ENCODE measurements around the gene DCDC2.
"Not testable (repeated sequence)": the region's sequence is repeated elsewhere in the genome, so short reads cannot be mapped to it uniquely, and the experiment has no call there.

The DCDC2 gene

DNA sequence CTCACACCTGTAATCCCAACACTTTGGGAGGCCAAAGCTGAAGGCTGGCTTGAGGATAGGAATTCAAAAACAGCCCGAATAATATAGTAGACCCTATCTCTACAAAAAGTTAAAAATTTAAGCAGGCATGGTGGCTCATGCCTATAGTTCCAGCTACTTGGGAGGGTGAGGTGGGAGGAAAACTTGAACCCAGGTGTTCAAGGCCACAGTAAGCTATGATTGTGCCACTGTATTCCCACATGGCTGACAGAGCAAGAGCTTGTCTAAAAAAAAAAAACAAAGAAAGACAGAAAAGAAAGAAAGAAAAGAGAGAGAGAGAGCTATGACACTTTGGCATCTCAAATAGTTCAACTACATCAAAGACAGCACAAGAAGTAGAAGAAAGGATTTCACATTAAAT is 33.2 kb downstream of the DCDC2 start:
- no peak for DNase-seq (ENCODE audit: low read depth)

DNA sequence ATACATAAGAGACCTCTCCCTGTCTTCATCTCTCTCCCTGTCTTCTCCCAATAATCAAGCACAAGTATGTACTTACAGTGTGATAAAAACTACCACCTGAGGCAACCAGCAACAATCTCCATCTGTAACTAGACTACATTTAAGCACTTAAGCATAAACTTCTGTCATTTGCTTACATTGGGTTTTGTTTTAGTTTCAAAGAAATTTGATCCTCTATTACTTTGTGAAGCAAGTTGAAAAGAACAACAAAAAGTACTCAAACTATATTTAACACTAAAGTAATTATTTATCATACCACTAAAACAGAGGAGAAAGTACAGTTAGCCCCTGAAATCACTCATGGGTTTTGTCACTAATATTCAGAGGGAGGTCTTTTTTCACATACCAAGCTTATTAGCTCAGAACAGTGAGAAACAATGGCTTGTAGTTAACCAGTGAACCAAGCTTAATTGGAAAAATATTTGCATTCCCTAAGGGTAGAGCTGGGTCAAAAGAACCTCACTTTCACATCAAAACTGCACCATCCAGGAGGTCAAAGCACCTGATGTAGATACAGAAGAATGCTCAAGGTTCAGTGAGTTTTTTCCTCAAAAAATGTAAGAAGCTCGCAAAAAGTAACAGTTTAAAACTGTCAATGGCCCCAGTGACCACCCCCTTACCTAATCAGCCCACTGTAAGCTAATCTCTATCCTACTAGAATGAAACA is 34.1 kb downstream of the DCDC2 start:
- peak; percentile 52 for DNase-seq (ENCODE audit: low read depth)

DNA sequence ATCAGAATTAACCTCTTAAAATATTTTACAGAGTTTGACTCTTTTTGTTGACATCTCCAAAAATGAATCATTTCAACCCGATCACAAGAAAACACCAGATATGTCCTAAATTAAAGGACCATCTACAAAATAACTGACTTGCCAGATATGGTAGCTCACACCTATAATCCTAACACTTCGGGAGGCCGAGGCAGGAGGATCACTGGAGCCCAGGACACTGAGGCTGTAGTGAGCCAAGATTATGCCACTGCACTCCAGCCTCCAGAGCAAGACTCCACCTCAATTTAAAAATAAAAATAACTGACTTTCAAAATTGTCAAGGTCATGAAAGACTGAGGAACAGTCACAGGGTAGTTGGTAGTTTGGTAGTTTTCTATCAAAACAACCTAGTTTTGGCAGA is 34.9 kb downstream of the DCDC2 start:
- DNase-seq (ENCODE audit: low read depth): no peak

DNA sequence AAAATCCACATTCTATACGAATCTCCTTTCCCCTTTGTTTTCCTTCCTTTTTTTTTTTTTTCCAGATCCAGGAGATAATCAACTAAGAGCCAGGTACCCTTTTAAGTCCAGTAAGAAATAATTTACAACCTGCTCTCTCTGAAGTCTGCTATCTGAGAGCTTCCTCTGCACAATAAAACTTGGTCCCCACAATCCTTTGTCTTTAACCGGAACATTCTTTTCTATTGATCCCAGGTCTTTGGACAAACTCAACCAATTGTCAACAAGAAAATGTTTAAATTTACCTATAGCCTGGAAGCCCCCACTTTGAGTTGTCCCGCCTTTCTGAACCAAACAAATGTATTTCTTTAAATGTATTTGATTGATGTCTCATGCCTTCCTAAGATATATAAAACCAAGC is 35.4 kb downstream of the DCDC2 start:
- DNase-seq (ENCODE audit: low read depth): not testable (repeated sequence)

DNA sequence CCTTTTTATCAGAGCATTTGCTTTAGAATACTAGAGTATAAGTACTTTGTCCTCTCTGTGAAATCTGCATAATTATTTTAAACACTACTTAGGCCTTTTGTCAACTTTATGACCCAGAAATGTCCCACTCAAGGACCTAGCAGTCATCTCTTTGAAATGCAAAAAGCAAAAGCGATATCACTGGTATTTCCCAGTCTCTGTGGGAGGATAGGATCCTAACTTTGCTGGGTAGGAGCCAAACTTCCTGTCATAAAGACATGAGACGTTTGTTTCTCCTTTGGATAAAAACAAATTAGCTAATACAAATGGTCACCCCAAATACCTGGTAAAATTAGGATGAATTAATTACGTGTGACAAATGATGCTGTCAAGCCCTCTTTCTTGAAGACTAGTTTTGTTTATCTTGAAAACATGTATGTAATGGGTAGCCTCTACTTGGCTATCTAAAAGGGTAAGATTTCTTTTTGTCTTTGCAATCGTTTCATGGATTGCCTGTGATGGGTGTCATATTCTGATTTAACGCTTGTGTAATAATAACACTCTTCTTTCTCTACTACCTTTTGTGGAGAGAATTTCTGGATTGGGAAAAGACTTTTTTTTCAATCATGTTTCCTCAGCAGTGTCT is 36.2 kb downstream of the DCDC2 start:
- peak; percentile 37 for DNase-seq (ENCODE audit: low read depth)

DNA sequence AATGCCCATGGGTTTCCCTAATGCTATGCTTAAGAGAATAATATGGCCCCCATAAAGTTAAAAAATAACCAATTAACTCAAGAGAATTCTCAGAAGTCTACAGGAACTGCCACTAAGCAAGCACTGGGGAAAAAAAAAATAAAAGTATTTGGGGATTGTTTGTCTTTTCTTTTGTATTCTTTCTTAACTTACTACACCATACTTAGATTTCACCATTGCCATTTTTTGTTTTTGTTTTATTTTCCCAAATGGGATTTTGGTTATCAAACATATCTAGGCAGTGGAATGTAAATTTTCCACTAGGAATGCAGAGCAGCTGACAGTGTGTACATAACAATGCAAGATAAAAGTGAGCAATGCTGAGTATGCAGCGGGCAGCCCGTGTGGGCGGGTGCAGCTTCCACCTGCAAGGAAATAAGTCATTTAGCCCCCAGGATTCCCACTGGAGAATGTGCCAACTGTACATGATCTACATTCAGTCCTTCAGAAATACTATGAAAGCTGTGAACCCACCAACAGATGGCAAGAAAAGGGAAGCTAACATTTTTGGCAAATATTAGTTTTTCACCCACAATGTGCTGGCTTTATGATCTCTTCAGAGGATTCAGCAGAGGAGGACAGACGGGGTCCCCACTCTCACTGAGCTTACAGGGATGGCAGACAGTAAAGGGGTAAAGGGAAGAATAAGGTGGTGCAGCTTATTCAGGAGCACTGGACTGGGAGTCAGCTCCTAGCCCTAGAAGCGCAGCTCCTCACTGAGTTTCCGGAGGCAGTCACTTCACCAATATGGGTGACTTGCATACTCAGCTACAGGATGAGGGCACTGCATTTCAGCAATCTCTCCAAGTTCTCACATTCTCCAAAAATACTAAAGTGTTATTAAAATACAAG is 44.4 kb downstream of the DCDC2 start:
- peak; percentile 92 for DNase-seq (ENCODE audit: low read depth)

DNA sequence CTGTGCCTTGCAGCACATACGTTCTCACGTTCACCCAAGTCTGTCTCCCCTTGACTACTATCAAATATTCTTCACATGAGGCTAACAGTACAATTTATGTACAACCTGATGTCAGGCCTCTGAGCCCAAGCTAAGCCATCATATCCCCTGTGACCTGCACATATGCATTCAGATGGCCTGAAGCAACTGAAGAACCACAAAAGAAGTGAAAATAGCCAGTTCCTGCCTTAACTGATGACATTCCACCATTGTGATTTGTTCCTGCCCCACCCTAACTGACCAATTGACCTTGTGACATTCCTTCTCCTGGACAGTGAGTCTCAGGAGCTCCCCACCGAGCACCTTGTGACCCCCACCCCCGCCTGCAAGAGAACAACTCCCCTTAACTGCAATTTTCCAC is 46.1 kb downstream of the DCDC2 start:
- not testable (repeated sequence) for DNase-seq (ENCODE audit: low read depth)

DNA sequence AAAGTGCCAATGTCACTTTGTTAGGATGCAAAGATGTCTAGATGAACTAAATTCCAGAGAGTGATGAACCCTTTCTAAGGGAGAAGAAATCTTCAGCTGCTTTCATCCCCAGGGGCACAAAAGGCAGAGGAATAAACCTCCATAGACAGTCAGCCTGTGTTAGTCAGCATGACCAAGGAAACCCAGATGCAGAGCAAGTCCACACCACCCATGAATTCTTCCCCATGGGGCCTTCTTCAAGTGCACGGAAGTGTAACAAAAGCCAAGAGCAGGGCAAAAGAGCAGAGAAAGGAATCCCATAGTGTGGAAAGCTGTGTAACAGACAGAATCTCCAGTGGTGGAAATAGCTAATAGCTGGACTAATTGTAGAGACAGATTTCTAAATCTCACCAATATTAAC is 50.0 kb downstream of the DCDC2 start:
- no peak for DNase-seq (ENCODE audit: low read depth)

DNA sequence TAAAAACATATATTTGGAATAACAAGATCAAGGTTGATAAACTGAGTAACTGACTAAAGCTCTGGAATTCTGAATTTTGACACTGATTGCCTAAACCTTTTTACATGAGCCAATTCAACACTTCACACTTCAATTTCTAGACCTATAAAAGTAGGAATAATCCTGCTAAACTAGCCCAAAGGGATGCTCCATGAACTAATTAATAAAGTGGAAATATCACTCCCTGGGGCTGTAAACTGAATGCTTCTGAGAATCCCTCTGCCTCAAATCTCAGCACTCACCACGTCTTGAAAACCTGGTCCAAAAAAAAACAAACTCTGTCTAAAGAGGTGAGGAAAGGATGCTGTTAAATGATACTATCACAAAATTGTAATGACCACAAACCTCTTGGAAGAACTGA is 50.9 kb downstream of the DCDC2 start:
- DNase-seq (ENCODE audit: low read depth): no peak

DNA sequence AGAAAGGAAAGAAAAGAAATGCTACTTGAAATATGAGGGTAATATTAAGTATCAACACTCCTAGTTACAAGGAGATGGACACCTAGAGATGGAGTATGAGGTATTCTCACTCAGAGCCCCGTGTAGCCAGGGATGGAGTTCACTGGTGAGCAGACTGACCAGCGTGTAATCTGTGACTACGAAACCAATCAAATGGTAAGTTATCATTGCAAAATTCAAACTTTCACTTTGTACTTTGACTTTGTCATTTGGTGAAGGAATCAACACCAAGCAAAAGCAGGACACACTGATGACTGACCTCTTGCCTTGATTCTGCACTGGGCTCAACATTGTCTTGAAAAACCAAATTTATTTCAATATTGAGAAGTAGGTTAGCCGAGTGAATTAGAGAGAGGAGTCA is 51.8 kb downstream of the DCDC2 start:
- DNase-seq (ENCODE audit: low read depth): no peak

DNA sequence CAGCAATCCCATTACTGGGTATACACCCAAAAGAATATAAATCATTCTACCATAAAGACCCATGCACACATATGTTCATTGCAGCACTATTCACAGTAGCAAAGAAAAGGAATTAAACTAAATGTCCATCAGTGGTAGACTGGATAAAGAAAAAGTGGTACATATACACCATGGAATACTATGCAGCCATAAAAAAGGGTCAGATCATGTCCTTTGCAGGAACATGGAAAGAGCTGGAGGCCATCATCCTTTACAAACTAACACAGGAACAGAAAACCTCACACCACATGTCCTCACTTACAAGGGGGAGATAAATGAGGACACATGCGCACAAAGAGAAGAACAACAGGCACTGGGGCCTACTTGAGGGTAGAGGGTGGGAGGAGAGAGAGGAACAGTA is 60.9 kb downstream of the DCDC2 start:
- DNase-seq (ENCODE audit: low read depth): no peak

DNA sequence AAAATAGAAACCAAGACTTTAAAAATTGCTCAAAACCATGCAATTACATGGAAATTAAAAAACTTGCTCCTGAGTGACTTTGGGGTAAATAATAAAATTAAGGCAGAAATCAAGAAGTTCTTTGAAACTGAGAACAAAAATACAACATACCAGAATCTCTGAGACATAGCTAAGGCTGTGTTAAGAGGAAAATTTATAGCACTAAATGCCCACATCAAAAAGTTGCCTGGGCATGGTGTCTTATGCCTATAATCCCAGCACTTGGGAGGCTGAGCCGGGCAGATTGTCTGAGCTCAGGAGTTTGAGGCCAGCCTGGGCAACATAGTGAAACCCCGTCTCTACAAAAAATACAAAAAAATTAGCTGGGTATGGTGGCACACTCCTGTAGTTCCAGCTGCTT is 64.0 kb downstream of the DCDC2 start:
- DNase-seq (ENCODE audit: low read depth): not testable (repeated sequence)

DNA sequence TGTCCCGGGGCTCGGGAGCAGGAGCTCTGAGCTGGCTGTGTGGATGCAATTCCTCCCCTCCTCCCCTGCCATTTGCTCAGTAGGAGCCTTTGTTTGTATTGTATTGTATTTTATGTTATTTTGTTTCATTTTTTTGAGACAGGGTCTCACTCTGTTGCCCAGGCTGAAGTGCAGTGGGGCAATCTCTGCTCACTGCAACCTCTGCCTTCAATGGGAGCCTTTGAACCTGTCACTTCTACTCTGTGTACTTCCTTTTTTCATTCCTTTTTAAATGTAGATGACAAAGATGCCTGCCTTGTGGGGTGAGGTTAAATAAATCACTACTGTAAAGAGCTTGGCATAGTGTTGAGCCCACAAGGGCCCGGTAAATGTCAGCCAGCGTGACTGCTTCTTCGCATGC is 70.6 kb downstream of the DCDC2 start:
- no peak for DNase-seq (ENCODE audit: low read depth)

DNA sequence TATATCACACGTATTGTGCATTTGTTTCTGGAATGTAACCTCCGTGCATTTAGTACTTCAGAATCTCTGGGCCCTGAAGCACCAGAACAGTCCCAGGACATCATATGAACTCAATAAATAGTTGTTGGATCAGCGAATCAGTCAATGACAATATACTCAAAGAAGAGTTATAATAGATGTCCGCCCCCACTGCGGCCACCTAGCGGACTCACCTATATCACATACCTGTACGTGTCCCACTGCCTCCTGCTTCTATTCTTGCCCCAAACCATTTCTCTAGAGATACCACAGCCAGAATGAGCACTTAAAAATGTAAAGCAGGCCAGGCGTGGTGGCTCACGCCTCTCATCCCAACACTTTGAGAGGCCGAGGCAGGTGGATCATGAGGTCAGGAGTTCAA is 73.9 kb downstream of the DCDC2 start:
- DNase-seq (ENCODE audit: low read depth): no peak

DNA sequence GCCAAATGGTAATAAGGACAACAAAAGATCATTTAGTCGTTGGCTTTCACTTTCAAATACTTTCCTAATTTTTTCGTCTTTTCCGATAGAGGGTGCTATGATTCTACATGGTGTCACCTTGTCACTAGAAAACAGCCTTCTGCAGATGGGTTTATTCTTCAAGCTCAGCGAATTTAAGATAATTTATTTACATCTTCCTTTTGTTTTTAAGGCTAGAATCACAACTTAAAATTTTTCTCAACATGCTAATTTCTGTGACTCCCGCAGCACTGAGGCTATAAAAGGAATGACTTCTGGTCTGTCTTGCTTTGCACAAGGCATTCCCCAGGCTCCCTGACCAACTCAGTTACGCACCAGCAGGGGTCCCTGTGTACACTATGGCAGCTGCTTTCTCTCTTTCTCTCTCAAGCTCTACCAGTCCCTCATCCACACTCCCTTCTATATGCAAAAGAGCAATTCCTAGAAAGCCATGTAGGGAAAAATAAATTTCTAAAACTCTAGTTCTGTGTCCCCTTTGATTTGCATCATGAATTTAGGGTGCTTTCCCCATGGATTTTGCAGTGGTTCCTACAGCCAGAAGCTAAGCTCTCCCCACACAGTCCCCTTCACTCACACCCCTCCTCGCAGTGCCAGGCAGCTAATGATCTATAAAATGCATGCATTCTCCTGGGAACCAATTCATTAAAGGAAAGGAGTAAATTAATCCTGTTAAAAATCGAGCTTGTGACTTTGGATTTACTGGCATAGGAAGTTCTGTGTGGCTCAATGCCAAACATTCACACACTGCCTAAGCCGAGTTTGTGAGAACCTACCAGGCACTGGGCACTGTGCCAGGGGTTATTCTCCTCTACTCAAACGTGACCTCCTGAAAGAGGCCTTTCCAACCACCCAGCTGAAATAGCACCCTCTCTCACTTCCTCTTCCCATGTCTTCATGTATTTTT is 74.5 kb downstream of the DCDC2 start:
- peak; percentile 67 for DNase-seq (ENCODE audit: low read depth)

DNA sequence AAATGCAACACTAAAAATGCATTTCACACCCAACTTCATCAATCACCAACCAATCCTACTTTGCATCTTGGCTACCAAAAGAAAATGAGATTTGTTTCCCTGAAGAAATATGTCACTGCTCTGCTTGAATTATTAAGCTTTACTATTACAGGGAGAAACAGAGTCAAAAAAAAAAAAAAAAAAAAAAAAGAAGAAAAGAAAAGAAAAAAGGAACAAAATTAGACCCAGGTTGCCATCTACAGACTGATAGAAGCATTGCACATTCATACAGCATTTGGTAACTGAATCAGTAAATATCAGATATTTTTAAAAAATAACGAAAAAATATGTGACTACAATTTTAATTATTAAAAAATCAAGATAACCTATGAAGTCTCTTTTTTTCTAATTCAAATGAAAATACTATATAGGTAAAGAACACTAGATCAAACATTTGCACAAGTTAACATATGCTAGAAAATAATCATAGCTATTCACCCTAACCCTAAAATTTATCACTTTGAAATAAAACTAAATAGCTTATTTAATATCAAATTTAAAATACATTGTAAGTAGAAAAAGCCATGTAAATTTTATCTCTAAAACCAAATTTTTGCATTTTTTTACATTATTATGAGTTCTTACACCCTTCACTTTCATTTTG is 83.3 kb downstream of the DCDC2 start:
- no peak for DNase-seq (ENCODE audit: low read depth)

DNA sequence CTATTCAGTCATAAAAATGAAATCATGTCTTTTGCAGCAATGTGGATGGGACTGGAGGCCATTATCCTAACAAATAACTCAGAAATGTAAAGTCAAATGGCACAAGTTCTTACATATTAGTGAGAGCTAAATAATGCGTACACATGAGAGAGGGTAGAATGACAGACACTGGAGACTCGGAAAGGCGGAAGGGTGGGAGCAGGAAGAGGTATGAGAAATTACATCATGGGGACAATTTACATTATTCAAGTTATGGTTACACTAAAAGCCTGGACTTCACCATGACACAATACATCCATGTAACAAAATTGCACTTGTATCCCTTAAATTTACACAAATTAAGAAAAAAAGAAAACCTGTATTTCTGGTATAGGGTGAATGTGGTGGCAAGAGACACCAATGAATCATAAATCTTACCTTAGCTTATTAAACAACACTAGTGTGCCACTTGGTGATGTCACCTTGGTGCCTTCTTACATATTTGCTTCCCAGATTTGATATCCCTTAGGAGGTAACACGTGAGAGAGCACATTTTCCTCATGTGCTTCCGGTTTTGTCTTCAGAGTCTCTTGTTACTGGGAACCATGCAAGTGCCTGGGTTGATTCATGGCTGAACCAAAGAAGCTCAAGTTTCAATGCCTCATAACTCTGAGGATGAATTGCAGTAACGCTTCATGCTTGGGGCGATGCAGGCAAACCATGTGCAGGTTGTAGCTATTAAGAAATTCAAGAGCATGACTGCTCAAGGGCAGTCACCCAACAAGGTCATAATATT is 84.6 kb downstream of the DCDC2 start:
- DNase-seq (ENCODE audit: low read depth): no peak

DNA sequence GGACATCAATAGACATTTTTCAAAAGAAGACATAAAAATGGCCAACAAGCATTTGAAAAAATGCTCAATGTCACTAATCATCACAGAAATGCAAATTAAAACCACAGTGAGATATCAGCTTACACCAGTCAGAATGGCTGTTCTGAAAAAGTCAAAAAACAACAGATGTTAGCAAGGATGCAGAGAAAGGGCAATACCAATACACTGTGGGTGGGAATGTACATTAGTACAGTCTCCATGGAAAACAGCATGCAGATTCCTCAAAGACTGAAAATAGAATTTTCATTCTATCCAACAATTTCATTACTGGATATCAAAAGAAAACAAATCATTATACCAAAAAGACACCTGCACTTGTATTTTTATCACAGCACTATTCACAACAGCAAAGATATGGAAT is 85.3 kb downstream of the DCDC2 start:
- DNase-seq (ENCODE audit: low read depth): no peak

DNA sequence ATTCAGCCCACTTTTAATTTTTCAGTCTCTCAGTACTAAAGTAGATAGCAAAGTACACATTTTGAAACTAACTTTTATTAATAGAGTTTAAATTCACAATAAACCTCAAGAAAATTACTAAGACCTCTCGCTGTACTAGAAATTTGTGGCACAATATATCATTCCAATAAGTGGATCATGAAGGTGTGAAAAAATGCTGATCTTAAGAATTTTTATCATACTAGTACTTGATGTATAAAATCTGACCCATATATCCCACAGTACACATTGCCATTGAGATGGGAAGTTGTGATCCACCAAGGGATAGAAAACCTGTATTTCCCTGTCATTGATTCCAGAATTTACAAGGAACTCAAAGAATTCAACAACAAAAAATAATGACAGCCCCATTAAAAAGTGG is 85.7 kb downstream of the DCDC2 start:
- DNase-seq (ENCODE audit: low read depth): no peak

DNA sequence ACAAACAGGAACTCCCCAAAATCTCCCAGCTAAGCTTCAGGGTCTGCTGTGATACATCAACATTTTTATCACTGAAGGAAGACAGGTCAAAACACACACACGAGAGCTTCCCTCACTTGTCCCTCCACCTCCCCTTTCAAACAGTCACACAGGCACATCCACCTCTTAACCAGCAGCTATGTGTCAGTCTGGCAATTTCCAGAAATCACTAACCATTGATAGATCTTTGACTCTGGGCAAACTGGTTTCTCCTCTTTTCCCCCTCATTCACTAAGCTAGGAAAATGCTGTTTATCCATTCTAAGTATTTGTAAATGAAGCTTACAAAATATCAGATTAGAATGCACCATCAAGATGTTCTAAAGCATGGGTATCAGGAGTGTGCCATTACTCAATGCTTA is 87.8 kb downstream of the DCDC2 start:
- DNase-seq (ENCODE audit: low read depth): no peak

DNA sequence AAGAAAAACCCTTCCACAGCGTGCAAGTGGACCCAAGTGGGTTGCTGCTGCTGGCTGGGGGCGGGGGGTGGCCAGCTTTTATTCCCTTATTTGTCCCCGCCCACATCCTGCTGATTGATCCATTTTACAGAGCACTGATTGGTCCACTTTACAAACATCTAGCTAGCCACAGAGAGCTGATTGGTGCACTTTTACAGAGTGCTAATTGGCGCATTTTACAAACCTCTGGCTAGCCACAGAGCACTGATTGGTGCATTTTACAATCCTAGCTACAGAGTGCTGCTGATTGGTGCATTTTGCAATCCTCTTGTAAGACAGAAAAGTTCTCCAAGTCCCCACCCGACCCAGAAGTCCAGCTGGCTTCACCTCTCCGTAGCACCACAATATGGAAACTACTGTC is 99.6 kb downstream of the DCDC2 start:
- DNase-seq (ENCODE audit: low read depth): not testable (repeated sequence)
